Endothelial cell of umbilical vein (primary cell): Measurements from ENCODE around the gene GLI3. TPM values are rescaled to one million over a fixed set of nuclear protein-coding genes. Genes with fewer than 3 reads are reported as not detected.

Experiments
- BruUV-seq: library from RNA; stranded (reverse); fragments of 400-500 nt; replicated peaks from 2 replicates; lab custom pipeline; 2021; lab: Mats Ljungman, UMichigan
- CTCF ChIA-PET: fragments of 300-600, 350-600 bp; sonication (Branson Sonifier 250); formaldehyde crosslinking; loops from one replicate; lab custom pipeline; 2021; ENCODE audit warnings: antibody characterized with exemption, inconsistent platforms; lab: Charles Lee
- POLR2A ChIA-PET: fragments of 300-600, 350-600 bp; sonication (Branson Sonifier 250); formaldehyde crosslinking; loops from one replicate; lab custom pipeline; 2021; ENCODE audit warnings: antibody characterized with exemption, inconsistent platforms; lab: Charles Lee
- DNase-seq: peaks from one replicate; pipeline ENCODE4 v3.0.0-alpha.2; 2011; ENCODE audit warnings: low read depth, low spot score
- FAIRE-seq: peaks from 2 replicates; lab custom pipeline; 2011; peaks lifted over from hg19 to GRCh38; lab: Jason Lieb, UNC
- H2AFZ ChIP-seq: 2 replicates; pipeline ENCODE4 v1.6.0; 2012; ENCODE audit warnings: low read depth, low read length, control low read depth, inconsistent platforms
- H3K27ac ChIP-seq: 2 replicates; pipeline ENCODE4 v1.5.1; 2011; ENCODE audit warnings: low read depth, mild to moderate bottlenecking, control low read depth, low read length, moderate library complexity; ENCODE audit not compliant: insufficient read depth
- H3K27me3 ChIP-seq, 2 experiments: 2 replicates each; pipeline versions ENCODE4 v1.6.0 to v1.6.1; 2011; ENCODE audit warnings: low read length in 2 of 2, mixed read lengths in 1 of 2; ENCODE audit not compliant: control insufficient read depth in 2 of 2, insufficient read depth in 2 of 2
- H3K36me3 ChIP-seq, 2 experiments: 2 replicates in 1 of 2; 3 replicates in 1 of 2; pipeline ENCODE4 v1.5.1; 2011; ENCODE audit warnings: low read length in 2 of 2, mild to moderate bottlenecking in 1 of 2, moderate library complexity in 1 of 2; ENCODE audit not compliant: control insufficient read depth in 2 of 2, insufficient read depth in 2 of 2; ENCODE audit errors: extremely low read depth in 1 of 2
- H3K4me1 ChIP-seq: 3 replicates; pipeline ENCODE4 v1.5.1; 2011; ENCODE audit warnings: mild to moderate bottlenecking, low read length; ENCODE audit not compliant: control insufficient read depth, insufficient read depth; ENCODE audit errors: extremely low read depth
- H3K4me2 ChIP-seq: 2 replicates; pipeline ENCODE4 v1.6.1; 2011; ENCODE audit warnings: low read length, control low read depth, mixed read lengths; ENCODE audit not compliant: insufficient read depth
- H3K4me3 ChIP-seq, 3 experiments: fragments of 200-600 bp in 1 of 3; sonication (generic), shearing (Covaris generic) in 1 of 3; replicated peaks in 1 of 3; 2 replicates each; pipeline ENCODE4 v1.5.1; 2011 to 2016; ENCODE audit warnings: control low read depth in 3 of 3, low read length in 3 of 3, mild to moderate bottlenecking in 2 of 3, inconsistent platforms in 1 of 3, low read depth in 1 of 3, moderate library complexity in 1 of 3; ENCODE audit not compliant: insufficient read depth in 1 of 3
- H3K79me2 ChIP-seq: 2 replicates; pipeline ENCODE4 v1.6.0; 2012; ENCODE audit warnings: low read length, inconsistent platforms; ENCODE audit not compliant: control insufficient read depth, insufficient read depth
- H3K9ac ChIP-seq: replicated peaks from 2 replicates; pipeline ENCODE3; 2011; ENCODE audit warnings: low read length, control low read depth; ENCODE audit not compliant: insufficient read depth; ENCODE audit errors: extremely low read depth
- H3K9me1 ChIP-seq: replicated peaks from 3 replicates; pipeline ENCODE4 v1.6.0; 2011; ENCODE audit warnings: mild to moderate bottlenecking, low read length; ENCODE audit not compliant: control insufficient read depth, insufficient read depth; ENCODE audit errors: extremely low read depth
- H3K9me3 ChIP-seq: replicated peaks from 2 replicates; pipeline ENCODE4 v1.5.1; 2012; ENCODE audit warnings: low read length, inconsistent platforms; ENCODE audit not compliant: control insufficient read depth, insufficient read depth
- H4K20me1 ChIP-seq: replicated peaks from 2 replicates; pipeline ENCODE3; 2011; ENCODE audit warnings: mild to moderate bottlenecking, low read length; ENCODE audit not compliant: control insufficient read depth, insufficient read depth; ENCODE audit errors: extremely low read depth
- CTCF ChIP-seq, 2 donors: IDR thresholded peaks; 1 replicate in 1 of 2; 2 replicates in 1 of 2; pipeline ENCODE4 v1.5.1; 2011; ENCODE audit warnings: low read length in 2 of 2, mild to moderate bottlenecking in 2 of 2, moderate library complexity in 2 of 2, control low read depth in 1 of 2, inconsistent platforms in 1 of 2, low read depth in 1 of 2; ENCODE audit not compliant: insufficient read depth in 1 of 2; ENCODE audit errors: extremely low read depth in 1 of 2
- EZH2 ChIP-seq: IDR thresholded peaks from 2 replicates; pipeline ENCODE4 v1.6.1; 2012; ENCODE audit warnings: borderline replicate concordance, low read depth, mild to moderate bottlenecking, moderate library complexity, low read length, inconsistent platforms; ENCODE audit not compliant: severe bottlenecking
- FOS ChIP-seq: IDR thresholded peaks from 2 replicates; pipeline ENCODE4 v1.6.1; 2011; ENCODE audit warnings: mild to moderate bottlenecking, low read length, moderate library complexity, borderline replicate concordance; ENCODE audit not compliant: insufficient read depth
- GATA2 ChIP-seq: IDR thresholded peaks from 2 replicates; pipeline ENCODE4 v1.7.0; 2011; ENCODE audit warnings: low read depth, mild to moderate bottlenecking, moderate library complexity, mixed read lengths, low read length; ENCODE audit not compliant: insufficient read length, insufficient read depth
- JUN ChIP-seq: IDR thresholded peaks from 2 replicates; pipeline ENCODE4 v1.6.1; 2011; ENCODE audit warnings: borderline replicate concordance, low read depth; ENCODE audit not compliant: insufficient read length, insufficient read depth
- MAX ChIP-seq: IDR thresholded peaks from 2 replicates; pipeline ENCODE4 v1.6.1; 2011; ENCODE audit not compliant: insufficient read depth, insufficient read length
- MYC ChIP-seq: IDR thresholded peaks from one replicate; pipeline ENCODE4 v1.6.1; 2011; ENCODE audit warnings: mild to moderate bottlenecking, low read depth, low read length
- POLR2A ChIP-seq: IDR thresholded peaks from 2 replicates; pipeline ENCODE4 v1.6.1; 2012; ENCODE audit warnings: low read depth, mild to moderate bottlenecking, control low read depth, low read length
- POLR2AphosphoS5 ChIP-seq: IDR thresholded peaks from 2 replicates; pipeline ENCODE4 v1.6.1; 2012; ENCODE audit warnings: low read depth, mild to moderate bottlenecking, control low read depth, low read length, moderate library complexity; ENCODE audit not compliant: insufficient read depth
- dilution Hi-C: fragments of 300-500 bp; cut with MboI; formaldehyde crosslinking; loops from one replicate; pipeline ENCODE4 v1.15.0; 2019; ENCODE audit warnings: low sequenced_read_pairs; ENCODE audit not compliant: extremely low pct_ligation_motif_present
- intact Hi-C: fragments of 100-400 bp; cut with micrococcal nuclease; formaldehyde crosslinking; loops from one replicate; pipeline ENCODE4 v1.10.0; 2022
- polyA plus RNA-seq, 4 experiments: library from polyadenylated mRNA; depleted of rRNA in 3 of 4; stranded (reverse) in 3 of 4; unstranded in 1 of 4; fragments of >200 nt; gene quantifications; 2 replicates each; pipeline versions ENCODE4 v1.2.1 to v1.2.3, GENCODE V29; 2011 to 2012; ENCODE audit warnings: missing spikeins in 1 of 4
- total RNA-seq: library from RNA; stranded (reverse); gene quantifications from 2 replicates; pipeline ENCODE4 v1.2.3, GENCODE V29; 2021

GLI3 gene
- total and polyA plus RNA-seq, 2 donors (not counting 3 experiments of a cell fraction or from before 2014, with no cell fraction given), result 6.0 to 24.9 TPM

GRCh38 chr7:42138691-42139090, 98.3 kb downstream of the GLI3 start:
- CTCF ChIA-PET, result no interaction called here
- no TSS peak for BruUV-seq
- dilution Hi-C loops, result no loop called here

More at GRCh38 chr7:42138691-42139090, 98.3 kb downstream of the GLI3 start:
- POLR2A ChIA-PET, result no interaction called here
- Histone ChIP-seq H3K9ac (no peak overlapping the region), H4K20me1 (no peaks in the 10 kb centered on the region), H3K9me1 (no peaks in the 10 kb centered on the region), H3K79me2 (no peaks in the 10 kb centered on the region), H3K4me3 (no peak overlapping the region), H2AFZ (no peak overlapping the region), H3K36me3 (no peaks in the 10 kb centered on the region), H3K9me3 (no peaks in the 10 kb centered on the region), H3K4me1 (peaks cover 3% of the 10 kb centered on the region), H3K4me2 (no peak overlapping the region), H3K27me3 (no peaks in the 10 kb centered on the region), H3K27ac (no peak overlapping the region)
- intact Hi-C loops, result no loop called here
- DNase-seq (no peak), FAIRE-seq (no peak)
- TF ChIP-seq FOS, result no peak
- no peak for TF ChIP-seq POLR2A
- TF ChIP-seq JUN, result no peak
- TF ChIP-seq MYC, result no peak
- no peak for TF ChIP-seq POLR2AphosphoS5
- no peak for TF ChIP-seq GATA2
- no peak for TF ChIP-seq MAX
- TF ChIP-seq CTCF (IDR thresholded peaks at IDR 0.05; ENCODE audit: extremely low read depth in 1 of 2, insufficient read depth in 1 of 2, low read depth in 1 of 2, low read length in 2 of 2), result no peak
- no peak for TF ChIP-seq EZH2
